SHP77 treated with DMSO at 0.1 percent for 48 hours (cell line): Measurements from ENCODE around the gene OIT3.

ENCODE experiments used
- DNase-seq: peaks from one replicate; lab custom pipeline; 2025; lab: John Stamatoyannopoulos, UW

OIT3 gene

DNA sequence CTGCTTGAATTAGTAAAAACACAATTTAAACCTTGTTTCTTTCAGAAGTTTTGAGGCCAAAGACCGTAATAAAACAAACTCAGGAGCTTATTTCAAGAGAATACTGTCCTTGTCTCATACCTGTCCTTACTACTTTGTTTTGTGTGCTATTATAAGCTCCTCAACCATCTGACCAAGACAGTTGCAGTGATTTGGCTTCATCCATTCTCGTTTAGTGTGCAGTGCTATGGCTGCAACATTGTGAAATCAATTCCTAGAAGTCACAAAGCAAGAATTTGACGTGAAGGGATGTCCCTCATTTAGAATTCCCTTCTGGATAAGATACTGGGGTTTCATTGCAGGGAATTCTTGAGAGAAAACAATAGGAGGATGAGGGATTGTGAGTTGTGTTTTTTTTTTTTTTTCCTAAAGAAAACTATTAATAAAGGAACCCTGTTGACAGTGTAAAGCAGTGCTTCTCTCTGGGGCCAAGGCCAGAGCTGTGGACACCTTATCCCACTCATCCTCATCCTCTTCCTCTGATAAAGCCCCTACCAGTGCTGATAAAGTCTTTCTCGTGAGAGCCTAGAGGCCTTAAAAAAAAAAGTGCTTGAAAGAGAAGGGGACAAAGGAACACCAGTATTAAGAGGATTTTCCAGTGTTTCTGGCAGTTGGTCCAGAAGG, at the start of gene OIT3:
OIT3 (plus strand) TSS at position 604 of the 663 bp plus-strand sequence. CDS start 60 bp downstream, outside the sequence.
- no peak for DNase-seq

- DNase-seq, result no peak
Measured at GRCh38 chr10:72846238-72846637, 47.3 kb upstream of the OIT3 start.

DNA sequence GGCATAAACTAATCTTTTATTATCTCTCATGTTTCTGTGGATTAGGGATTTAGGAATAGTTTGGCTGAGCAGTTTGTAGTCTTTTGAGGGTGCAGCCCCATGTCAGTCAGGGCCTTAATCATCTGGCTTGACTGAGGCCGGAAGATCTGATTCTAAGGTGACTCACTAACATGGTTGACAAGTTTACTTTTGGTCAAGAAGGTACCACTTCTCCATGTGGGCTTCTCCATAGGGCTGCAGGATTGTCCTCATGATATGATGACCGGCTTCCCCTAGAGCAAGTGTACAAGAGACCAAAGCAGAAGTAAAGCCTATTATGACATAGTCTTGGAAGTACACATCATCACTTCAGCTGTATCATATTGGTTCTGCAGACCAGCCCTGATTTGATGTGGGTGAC, 45.9 kb upstream of the OIT3 start:
- DNase-seq, result no peak

DNA sequence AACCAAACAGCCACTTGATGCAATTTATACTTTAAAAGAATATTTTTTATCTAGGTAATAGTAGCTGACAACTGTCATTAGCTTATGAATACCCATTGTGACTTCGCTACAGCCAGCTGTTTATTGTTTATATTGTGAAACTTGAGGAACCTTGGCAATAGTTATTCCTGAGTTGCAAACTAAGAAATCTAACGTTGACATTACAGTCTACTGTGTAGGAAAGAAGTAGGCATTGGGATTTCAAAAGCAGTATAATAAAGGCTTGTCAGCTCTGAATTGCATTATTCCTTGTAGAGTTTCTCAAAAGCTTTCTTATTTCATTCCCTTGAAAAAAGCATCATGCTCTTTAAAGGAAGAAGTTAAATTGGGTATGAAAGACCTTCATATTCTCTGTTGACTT, 42.7 kb upstream of the OIT3 start:
- no peak for DNase-seq

GRCh38 chr10:72851509-72851908, 42.0 kb upstream of the OIT3 start:
- no peak for DNase-seq

- DNase-seq, result no peak
Measured at GRCh38 chr10:72852508-72852907, 41.0 kb upstream of the OIT3 start.

DNA sequence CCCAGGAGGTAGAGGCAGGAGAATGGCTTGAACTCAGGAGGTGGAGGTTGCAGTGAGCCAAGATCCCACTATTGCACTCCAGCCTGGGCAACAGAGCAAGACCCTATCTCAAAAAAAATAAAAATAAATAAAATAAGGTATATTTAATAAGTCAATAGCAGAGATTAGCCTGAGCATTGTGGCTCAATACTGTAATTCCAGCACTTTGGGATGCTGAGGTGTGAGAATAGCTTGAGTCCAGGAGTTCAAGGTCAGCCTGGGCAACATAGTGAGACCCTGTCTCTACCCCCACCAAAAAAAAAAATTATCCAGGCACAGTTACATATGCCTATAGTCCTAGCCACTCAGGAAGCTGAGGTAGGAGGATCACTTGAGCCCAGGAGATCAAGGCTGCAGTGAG, 38.4 kb upstream of the OIT3 start:
- no peak for DNase-seq

GRCh38 chr10:72855790-72856189, 37.7 kb upstream of the OIT3 start:
- DNase-seq, result no peak

GRCh38 chr10:72858067-72858466, 35.5 kb upstream of the OIT3 start:
- DNase-seq, result no peak

DNA sequence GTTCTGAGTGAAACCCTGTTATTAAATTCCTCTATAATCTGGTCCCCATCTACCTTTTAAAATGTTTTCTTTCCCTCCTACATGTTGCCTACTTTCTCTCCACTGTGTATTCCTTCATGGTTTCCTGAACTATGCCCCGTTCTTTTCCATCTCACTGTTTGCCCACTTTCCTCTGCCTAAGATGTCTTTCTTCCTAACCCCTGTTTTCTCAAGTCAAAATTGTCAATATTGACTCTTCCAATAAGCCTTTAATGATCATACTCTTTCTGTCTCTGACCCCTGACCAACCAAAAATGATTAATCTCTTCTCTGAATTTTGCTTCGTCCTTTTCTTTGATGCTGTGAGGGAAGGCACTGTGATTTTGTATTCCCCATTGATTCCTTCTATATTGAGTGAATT, 30.6 kb upstream of the OIT3 start:
- DNase-seq, result no peak

GRCh38 chr10:72875250-72876055, 18.1 kb upstream of the OIT3 start:
- peak; percentile 8 for DNase-seq

- no peak for DNase-seq
Measured at GRCh38 chr10:72879245-72879644, 14.3 kb upstream of the OIT3 start.

DNA sequence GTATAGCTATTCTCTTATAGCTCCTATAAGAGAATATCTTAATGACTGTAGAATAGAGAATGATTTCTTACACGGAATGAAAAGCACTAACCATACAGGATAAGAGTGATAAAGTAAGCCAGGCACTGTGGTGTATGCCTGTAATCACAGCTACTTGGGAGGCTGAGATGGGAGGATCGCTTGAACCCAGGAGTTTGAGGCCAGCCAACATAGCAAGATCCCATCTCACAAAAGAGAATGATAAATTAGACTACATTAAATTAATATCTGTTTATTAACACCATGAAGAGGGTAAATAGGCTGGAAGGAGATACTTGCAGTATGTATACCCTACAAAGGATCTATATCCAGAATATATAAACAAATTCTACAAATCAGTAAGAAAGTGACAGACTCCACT, 12.2 kb upstream of the OIT3 start:
- no peak for DNase-seq

DNA sequence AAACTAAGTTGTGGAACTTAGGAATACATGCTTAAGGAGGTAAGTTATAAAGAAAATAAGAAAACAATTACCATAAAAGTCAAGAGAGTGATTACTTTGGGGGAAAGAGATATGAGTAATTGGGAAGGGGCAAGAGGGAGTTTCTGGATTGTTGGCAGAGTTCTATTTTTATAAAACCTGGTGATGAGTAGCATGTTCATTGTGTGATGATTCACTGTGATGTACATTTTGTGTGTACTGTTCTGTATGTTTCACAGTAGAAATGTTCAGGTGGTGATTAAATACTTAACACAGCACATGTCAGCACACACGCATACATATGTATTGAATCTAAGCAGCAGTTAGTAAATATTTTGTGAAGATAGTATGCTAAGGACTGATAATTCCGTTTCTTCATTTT, 9.7 kb upstream of the OIT3 start:
- DNase-seq, result no peak

DNA sequence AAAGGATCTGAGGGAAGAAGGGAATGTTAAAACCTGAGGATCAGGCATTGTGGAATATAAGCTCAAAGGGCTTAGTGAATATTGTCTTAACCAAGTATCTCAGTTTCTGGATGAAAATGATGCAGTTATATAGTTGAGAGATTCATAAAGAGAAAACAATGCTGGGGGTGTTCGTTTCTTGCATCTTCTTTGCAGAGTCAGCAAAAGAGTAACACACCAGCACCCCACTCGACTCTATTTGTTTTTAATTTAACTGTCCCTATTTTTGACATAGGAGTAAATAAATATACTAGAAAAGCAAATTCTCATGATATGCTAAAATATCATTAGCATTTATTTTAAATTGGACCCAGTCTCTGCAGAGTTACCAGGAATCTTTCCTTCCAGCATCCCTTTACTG, 7.6 kb upstream of the OIT3 start:
- no peak for DNase-seq

- DNase-seq, result no peak
Measured at GRCh38 chr10:72886621-72887020, 6.9 kb upstream of the OIT3 start.

GRCh38 chr10:72887043-72887442, 6.5 kb upstream of the OIT3 start:
- DNase-seq, result no peak

DNA sequence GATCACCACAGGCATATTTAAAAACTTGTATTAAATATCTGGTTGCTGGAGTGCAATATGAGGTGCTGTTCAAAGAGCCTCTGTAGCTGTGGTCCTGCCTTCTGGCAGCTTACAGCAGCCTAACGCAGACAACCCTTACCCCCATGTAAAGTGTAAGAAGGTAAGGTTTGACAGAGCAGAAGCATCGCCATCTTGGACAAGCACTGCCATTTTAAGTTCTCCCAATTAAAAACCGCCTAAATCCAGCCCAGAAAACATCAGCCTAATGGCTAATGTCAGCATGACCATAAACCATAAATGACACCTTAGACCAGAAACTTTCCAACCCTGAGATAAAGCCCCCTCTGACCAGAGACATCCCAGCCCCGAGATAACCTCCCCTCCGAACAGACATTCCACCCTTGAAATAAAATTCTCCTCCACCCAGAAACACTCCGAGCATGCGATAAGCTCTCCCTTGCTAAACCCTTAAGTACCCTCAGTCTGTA, 5.3 kb upstream of the OIT3 start:
- DNase-seq, result no peak

DNA sequence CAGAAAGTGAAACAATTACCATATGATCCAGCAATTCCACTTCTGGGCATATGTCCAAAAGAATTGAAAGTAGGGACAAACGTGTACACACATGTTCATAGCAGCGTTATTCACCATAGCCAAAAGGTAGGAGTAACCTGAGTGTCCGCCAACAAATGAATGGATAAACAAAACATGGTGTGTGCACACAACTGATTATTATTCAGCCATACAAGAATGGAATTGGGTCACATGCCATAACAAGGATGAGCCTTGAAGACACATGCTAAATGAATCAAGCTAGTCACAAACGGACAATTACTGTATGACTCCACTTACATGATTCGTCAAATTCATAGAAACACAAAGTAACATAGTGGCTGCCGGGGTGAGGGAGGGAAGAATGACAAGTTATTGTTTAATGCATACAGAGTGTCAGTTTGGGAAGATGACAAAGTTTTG, 4.1 kb upstream of the OIT3 start:
- no peak for DNase-seq

- no peak for DNase-seq
Measured at GRCh38 chr10:72890086-72890485, 3.5 kb upstream of the OIT3 start.

DNA sequence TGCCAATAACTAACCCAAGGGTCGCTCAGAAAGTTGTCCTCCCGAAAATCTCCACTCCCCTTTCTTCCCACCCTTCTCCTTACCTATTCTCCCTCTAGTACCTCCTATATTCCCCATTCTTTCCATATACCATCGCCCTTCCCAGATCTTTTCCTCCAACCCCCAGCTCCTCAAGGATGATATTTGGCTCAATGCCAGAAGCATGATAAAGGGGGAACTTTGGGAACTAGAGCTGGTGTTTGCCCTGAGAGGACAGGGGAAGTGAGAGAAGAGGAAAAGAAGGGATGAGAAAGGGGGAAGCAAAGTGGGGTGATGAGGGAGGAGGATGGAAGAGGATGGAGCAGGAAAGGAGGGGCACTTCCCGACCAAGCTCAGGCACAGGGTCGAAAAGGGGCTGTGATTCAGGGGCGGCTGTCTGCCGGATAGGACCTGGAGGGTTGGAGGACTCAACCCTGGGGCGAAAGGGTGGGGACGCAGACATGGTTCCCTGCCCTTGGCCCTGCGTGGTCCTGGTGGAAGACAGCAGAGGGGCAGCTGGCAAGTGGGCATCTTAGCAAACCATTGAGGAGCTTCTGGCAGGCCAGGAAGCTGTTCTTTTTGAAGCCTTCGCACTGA, 1.8 kb downstream of the OIT3 start:
- DNase-seq, result no peak

GRCh38 chr10:72898616-72899015, 5.1 kb downstream of the OIT3 start:
- no peak for DNase-seq

DNA sequence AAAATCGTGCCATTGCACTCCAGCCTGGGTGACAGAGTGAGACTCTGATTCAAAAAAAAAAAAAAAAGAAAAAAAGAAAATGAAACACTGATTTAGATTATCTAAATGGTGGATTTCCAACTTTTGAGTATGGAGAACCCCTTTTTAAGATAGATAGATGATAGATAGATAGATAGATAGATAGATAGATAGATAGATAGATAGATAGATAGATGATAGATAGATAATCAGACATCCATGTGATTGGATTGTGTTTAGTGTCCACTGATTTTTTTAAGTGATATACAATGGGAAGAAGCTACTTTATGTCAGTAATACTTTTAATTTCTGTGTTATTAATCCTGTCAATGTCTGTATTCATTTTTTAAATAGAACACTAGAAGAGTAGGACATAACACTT, 6.0 kb downstream of the OIT3 start:
- no peak for DNase-seq
